ENCODE measurements around the gene FAM163B.

The FAM163B gene

DNA sequence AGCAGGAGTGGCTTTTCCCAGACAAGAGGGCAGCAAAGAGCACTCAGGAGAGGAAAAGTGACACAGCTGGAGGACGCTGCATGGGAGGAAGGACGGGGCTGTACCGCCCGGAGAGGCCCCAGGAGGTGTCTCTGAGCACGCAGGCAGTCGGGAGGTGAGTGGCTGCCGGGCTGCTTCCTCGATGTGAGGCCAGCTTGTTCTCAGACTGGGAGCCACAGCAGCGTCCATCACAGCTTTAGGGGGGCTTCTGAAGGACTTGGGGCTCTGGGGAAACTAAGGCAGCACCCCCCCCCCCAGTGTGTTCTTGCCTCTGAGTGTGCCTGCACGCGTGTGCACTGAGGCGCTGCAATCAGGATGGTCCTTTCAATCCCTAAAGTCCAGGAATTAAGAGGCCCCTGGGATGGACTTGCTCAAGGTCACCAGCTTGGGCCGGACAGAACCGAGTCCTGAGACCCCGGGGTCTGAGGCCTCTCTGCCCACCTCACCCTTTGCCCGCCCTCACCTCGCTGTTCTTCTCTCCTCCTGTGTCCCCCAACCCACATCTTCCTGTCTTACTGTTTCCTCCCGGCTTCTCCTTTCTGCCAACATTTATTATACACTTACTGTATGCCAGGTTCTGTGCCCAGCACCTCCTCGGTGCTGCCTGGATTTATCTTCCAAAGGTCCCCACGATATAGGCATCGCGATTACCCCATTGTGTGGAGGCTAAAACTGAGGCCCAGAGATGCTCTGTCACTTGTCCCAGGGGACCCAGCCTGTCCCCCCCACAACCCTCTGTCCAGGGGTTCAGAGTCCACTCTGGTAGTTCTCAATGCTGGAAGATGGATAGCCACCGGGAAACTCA, 32.9 kb downstream of the FAM163B start:
- no peak overlapping the region for H3K4me3 ChIP-seq (ENCODE audit: insufficient read depth, low read depth, low read length)
- peaks cover 21% of the 10 kb centered on the region for H3K4me1 ChIP-seq (ENCODE audit: control insufficient read depth, insufficient read depth, low read length)
- H3K36me3 ChIP-seq (ENCODE audit: control insufficient read depth, insufficient read depth, low read length) = no peaks in the 10 kb centered on the region
- no peaks in the 10 kb centered on the region for H3K9me3 ChIP-seq (ENCODE audit: control insufficient read depth, low read length)
- WGBS, 2 experiments = 78 to 81% methylated on average over 23 of the region's 23 CpGs
- no peaks in the 10 kb centered on the region for H3K27me3 ChIP-seq (ENCODE audit: control insufficient read depth, insufficient read depth, low read length, poor library complexity, severe bottlenecking)
- no peak overlapping the region for H3K27ac ChIP-seq (ENCODE audit: insufficient read depth, low read depth, low read length, poor library complexity, severe bottlenecking)

DNA sequence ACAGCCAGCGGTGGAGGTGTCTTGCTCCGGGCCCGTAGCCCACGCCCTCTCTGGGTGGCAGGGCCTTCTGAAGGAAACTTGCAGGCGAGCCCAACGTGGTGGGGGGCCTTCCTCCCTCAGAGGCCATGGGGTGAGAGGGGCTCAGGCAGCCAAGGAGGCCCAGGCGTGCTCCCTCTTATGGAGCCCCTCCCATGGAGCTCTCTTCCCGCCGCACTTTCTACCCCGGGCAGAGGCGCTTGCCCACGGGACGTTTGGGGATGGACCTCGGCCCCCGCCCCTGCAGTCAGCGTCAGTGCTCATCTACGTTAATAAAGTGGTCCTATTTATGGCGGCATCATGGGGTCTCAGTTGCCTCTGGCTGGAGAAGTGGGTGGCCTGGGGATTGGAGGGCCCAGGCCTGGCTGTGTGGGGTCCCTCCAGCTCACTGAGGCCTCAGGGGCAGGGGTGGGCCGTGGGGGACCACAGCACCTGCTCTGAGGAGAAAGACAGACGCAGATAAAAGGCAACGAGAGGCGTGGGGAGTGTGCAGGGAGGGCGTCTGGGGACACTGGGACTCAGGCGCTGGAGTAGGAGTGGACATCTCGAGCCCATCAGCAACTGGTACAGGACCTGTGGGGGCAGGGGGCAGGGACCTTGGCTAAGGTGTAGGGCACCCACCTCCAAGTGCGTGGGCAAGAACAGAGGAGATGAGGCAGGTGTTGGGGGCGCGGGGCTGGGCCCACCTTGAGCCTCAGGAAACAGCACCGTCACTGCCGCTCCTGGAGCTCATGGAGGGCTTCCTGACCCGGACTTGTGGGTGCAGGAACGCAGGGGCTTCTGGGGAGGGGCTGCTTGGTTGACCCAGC, 33.8 kb downstream of the FAM163B start:
- 88 to 89% methylated on average over 32 of the region's 32 CpGs for WGBS, 2 experiments
- H3K4me1 ChIP-seq (ENCODE audit: control insufficient read depth, insufficient read depth, low read length) = peaks cover 19% of the 10 kb centered on the region
- H3K27ac ChIP-seq (ENCODE audit: insufficient read depth, low read depth, low read length, poor library complexity, severe bottlenecking) = no peak overlapping the region
- H3K36me3 ChIP-seq (ENCODE audit: control insufficient read depth, insufficient read depth, low read length) = no peaks in the 10 kb centered on the region
- no peak overlapping the region for H3K4me3 ChIP-seq (ENCODE audit: insufficient read depth, low read depth, low read length)
- no peaks in the 10 kb centered on the region for H3K27me3 ChIP-seq (ENCODE audit: control insufficient read depth, insufficient read depth, low read length, poor library complexity, severe bottlenecking)
- H3K9me3 ChIP-seq (ENCODE audit: control insufficient read depth, low read length) = no peaks in the 10 kb centered on the region

DNA sequence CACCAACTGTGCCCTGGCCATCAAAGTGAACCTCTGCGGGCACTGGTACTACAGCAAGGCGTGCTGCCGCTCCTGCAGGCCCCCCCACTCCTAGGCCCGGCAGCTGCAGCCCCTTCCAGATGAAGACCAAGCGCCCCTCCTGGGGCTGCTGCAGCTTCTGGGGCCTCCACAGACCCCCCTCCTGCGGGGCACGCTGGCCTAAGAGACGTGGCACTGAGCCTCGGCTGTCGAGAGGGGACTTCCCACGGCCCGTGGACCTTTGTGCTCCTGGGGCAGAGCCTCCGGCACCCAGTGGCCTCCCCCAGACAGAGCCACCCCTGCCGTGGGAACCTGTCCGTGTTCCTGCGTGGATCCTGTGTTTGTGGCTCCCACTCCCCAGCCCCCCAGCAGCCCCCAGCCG, 34.4 kb downstream of the FAM163B start:
- H3K4me3 ChIP-seq (ENCODE audit: insufficient read depth, low read depth, low read length) = no peak overlapping the region
- H3K27ac ChIP-seq (ENCODE audit: insufficient read depth, low read depth, low read length, poor library complexity, severe bottlenecking) = no peak overlapping the region
- no peaks in the 10 kb centered on the region for H3K36me3 ChIP-seq (ENCODE audit: control insufficient read depth, insufficient read depth, low read length)
- H3K9me3 ChIP-seq (ENCODE audit: control insufficient read depth, low read length) = no peaks in the 10 kb centered on the region
- peaks cover 24% of the 10 kb centered on the region for H3K4me1 ChIP-seq (ENCODE audit: control insufficient read depth, insufficient read depth, low read length)
- 83 to 85% methylated on average over 17 of the region's 17 CpGs for WGBS, 2 experiments
- H3K27me3 ChIP-seq (ENCODE audit: control insufficient read depth, insufficient read depth, low read length, poor library complexity, severe bottlenecking) = no peaks in the 10 kb centered on the region

DNA sequence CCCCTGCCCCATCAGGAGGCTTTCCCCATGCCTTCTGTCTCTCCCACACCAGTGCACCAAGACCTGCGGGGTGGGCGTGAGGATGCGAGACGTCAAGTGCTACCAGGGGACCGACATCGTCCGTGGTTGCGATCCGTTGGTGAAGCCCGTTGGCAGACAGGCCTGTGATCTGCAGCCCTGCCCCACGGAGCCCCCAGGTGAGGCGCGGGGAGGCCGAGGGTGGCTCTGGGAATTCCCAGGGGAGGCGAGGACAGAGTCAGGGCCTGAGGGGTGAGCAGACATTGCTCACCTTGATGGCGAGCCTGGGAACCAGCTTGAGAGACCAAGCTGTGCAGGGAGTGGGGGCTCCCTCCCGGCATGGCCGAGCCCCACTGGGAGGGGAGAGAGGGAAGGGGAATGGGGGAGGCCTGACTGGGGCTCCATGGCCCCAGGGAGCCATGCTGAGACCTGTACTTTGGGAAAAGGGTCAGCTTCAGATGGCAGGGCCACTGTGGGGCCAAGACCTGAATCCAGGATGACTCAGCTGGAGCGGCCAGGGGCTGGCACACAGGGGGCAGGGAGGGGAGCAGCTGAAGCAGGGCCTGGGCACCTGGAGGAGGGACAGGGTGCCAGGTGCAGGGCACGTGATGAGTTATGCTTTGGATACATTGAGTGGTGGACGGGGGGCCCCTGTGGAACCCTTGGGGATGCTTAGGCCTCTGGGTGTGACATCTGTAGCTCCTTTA, 35.2 kb downstream of the FAM163B start:
- no peaks in the 10 kb centered on the region for H3K9me3 ChIP-seq (ENCODE audit: control insufficient read depth, low read length)
- H3K4me1 ChIP-seq (ENCODE audit: control insufficient read depth, insufficient read depth, low read length) = peaks cover 30% of the 10 kb centered on the region
- H3K4me3 ChIP-seq (ENCODE audit: insufficient read depth, low read depth, low read length) = no peak overlapping the region
- H3K27me3 ChIP-seq (ENCODE audit: control insufficient read depth, insufficient read depth, low read length, poor library complexity, severe bottlenecking) = no peaks in the 10 kb centered on the region
- H3K36me3 ChIP-seq (ENCODE audit: control insufficient read depth, insufficient read depth, low read length) = no peaks in the 10 kb centered on the region
- H3K27ac ChIP-seq (ENCODE audit: insufficient read depth, low read depth, low read length, poor library complexity, severe bottlenecking) = no peak overlapping the region
- 94% methylated on average over 21 of the region's 21 CpGs for whole genome bisulfite sequencing, 2 experiments

DNA sequence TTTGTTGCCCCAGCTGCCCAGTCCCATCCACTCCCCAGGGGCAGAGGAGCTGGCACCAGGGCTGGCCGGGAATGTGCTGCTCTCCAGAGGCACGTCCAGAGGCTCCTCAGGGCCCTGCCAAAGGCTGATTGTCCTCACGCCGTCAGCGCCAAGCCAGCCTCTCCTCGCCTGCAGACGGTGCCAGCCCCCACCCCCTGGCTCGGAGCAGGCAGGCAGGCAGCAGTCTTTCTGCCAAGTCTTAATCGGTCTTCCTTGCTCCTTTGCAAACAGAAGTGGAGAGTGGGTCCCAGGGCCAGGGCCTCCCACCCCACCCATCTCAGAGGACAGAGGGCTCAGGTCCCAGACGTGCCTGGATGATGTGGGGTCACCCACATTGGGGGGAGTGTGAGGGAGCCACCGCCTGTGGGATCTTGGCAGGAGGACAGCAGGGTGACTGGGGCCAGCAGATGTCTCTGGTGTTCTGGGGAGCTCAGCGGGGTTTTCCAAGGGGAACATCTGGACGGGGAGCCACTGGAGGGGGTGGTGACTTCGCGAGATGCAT, 36.3 kb downstream of the FAM163B start:
- 91 to 93% methylated on average over 15 of the region's 15 CpGs for WGBS, 2 experiments
- Histone ChIP-seq H3K27me3 (ENCODE audit: control insufficient read depth, insufficient read depth, low read length, poor library complexity, severe bottlenecking) (no peaks in the 10 kb centered on the region), H3K27ac (ENCODE audit: insufficient read depth, low read depth, low read length, poor library complexity, severe bottlenecking) (no peak overlapping the region), H3K36me3 (ENCODE audit: control insufficient read depth, insufficient read depth, low read length) (no peaks in the 10 kb centered on the region), H3K4me1 (ENCODE audit: control insufficient read depth, insufficient read depth, low read length) (peaks cover 26% of the 10 kb centered on the region), H3K4me3 (ENCODE audit: insufficient read depth, low read depth, low read length) (no peak overlapping the region), H3K9me3 (ENCODE audit: control insufficient read depth, low read length) (no peaks in the 10 kb centered on the region)

DNA sequence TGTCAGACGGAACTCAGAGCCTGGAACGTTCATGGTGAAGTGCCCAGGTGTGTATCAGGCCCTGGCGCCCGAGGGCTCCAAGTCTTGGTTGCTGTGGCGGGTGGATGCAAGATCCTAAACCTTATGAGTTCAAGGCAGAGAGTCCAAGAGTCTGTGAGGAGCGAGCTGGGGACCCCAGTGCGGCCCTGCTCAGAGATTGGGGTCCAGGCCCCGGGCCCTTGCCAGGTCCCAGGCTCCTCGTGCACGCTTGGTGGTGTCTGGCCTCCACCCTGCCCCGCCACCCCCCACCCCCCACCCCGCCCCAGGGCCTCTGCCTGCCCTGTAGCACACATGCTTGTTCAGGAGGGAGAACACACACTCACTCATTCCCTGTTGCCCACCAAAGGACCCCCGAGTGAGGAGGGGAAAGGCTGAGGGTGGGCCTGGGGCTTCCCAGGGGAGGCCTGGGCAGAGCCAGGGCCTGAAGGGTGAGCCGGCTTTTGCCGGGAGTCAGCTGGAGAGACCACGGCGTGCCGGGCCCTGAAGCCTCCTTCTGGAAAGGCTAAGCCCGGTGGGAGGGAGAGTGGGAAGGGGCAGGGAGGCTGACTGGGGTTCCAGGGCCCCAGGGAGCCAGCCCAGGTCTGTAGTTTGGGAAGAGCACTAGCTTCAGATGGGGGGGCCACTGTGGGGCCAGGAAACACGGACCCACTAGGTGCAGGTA, 37.1 kb downstream of the FAM163B start:
- no peaks in the 10 kb centered on the region for H3K36me3 ChIP-seq (ENCODE audit: control insufficient read depth, insufficient read depth, low read length)
- 89 to 90% methylated on average over 18 of the region's 20 CpGs for whole genome bisulfite sequencing, 2 experiments
- no peak overlapping the region for H3K4me3 ChIP-seq (ENCODE audit: insufficient read depth, low read depth, low read length)
- H3K27ac ChIP-seq (ENCODE audit: insufficient read depth, low read depth, low read length, poor library complexity, severe bottlenecking) = no peak overlapping the region
- peaks cover 21% of the 10 kb centered on the region for H3K4me1 ChIP-seq (ENCODE audit: control insufficient read depth, insufficient read depth, low read length)
- no peaks in the 10 kb centered on the region for H3K27me3 ChIP-seq (ENCODE audit: control insufficient read depth, insufficient read depth, low read length, poor library complexity, severe bottlenecking)
- no peaks in the 10 kb centered on the region for H3K9me3 ChIP-seq (ENCODE audit: control insufficient read depth, low read length)

DNA sequence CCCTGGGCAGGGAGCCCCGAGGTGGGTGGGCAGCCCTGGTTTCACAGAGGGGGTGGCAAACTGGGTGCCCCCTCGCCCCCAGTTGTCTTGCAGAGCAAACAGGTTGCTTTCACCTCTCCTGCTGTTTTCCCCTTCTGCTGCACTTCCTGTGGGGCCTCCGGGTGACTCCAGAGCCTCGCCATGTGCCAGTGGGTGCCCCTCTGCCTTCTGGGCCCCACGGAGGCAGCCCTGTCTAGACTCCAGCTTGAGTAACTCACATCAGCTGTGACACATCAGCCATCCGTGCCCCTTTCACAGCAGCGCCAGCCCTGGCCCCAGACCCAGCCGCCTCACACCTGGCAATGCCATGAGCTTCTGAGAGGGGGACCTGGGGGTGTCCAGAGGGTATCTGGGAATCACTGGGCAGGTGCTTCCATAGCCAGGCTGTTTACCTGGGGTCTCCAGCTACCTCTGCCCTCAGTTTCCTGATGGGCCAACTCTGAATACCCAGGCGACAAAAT, 37.7 kb downstream of the FAM163B start:
- Histone ChIP-seq H3K4me3 (ENCODE audit: insufficient read depth, low read depth, low read length) (no peak overlapping the region), H3K36me3 (ENCODE audit: control insufficient read depth, insufficient read depth, low read length) (no peaks in the 10 kb centered on the region), H3K9me3 (ENCODE audit: control insufficient read depth, low read length) (no peaks in the 10 kb centered on the region), H3K4me1 (ENCODE audit: control insufficient read depth, insufficient read depth, low read length) (peaks cover 21% of the 10 kb centered on the region), H3K27ac (ENCODE audit: insufficient read depth, low read depth, low read length, poor library complexity, severe bottlenecking) (no peak overlapping the region), H3K27me3 (ENCODE audit: control insufficient read depth, insufficient read depth, low read length, poor library complexity, severe bottlenecking) (no peaks in the 10 kb centered on the region)
- WGBS, 2 experiments = 94 to 96% methylated on average over 9 of the region's 9 CpGs

DNA sequence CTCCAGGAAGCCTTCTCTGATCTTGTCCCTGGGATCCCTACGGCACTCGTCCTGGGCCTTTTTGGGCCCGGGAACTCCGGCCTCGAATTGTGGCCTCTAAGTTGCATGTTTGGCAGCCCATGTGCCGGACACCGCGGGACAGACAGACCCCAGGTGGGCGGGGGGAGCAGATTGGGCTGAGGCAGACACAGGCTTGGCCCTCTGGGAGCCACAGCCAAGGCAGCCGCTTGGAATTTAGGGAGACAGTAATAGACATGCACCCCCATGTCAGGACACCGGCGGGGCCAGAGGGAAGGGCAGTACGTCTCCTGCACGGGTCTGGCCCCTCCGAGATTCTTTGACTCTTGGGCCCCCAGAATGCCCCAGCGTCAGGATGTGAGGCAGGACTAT, 38.5 kb downstream of the FAM163B start:
- no peaks in the 10 kb centered on the region for H3K36me3 ChIP-seq (ENCODE audit: control insufficient read depth, insufficient read depth, low read length)
- H3K4me1 ChIP-seq (ENCODE audit: control insufficient read depth, insufficient read depth, low read length) = peaks cover 19% of the 10 kb centered on the region
- no peaks in the 10 kb centered on the region for H3K27me3 ChIP-seq (ENCODE audit: control insufficient read depth, insufficient read depth, low read length, poor library complexity, severe bottlenecking)
- no peak overlapping the region for H3K4me3 ChIP-seq (ENCODE audit: insufficient read depth, low read depth, low read length)
- H3K27ac ChIP-seq (ENCODE audit: insufficient read depth, low read depth, low read length, poor library complexity, severe bottlenecking) = no peak overlapping the region
- H3K9me3 ChIP-seq (ENCODE audit: control insufficient read depth, low read length) = no peaks in the 10 kb centered on the region
- WGBS, 2 experiments = 82 to 85% methylated on average over 16 of the region's 16 CpGs

DNA sequence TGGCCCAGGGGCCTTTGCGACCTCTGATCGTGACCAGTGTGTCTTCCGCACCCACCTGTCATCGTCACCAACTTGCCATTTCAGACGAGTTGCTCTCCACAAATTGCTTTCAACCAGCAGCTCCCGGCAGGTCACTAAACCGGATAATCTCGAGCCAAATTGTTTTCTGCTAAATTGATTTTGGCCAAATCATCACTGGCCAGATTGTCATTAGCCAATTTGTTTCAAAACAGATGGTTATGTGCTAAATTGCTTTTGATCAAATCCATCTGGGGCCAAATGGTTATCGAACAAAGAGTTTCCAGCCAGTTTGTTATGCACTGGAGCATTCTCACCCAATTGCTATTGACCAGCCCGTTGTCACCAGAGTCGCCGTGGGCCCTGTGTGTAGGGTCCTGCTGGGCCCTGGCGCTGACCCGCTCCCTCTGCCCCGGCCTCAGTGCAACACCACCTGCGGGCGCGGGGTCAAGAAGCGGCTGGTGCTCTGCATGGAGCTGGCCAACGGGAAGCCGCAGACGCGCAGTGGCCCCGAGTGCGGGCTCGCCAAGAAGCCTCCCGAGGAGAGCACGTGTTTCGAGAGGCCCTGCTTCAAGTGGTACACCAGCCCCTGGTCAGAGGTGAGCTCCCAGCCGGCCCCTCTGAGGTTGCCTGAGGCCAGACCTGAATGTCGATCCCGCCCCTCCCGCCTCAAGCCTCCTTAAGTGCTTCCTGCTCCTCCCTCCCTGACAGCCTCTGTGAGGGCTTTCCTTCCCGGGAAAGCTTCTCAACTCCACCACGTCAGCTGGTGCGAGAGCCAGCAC, 39.1 kb downstream of the FAM163B start:
- Histone ChIP-seq H3K36me3 (ENCODE audit: control insufficient read depth, insufficient read depth, low read length) (no peaks in the 10 kb centered on the region), H3K9me3 (ENCODE audit: control insufficient read depth, low read length) (no peaks in the 10 kb centered on the region)
- WGBS, 2 experiments = 76 to 79% methylated on average over 36 of the region's 36 CpGs

More for the DNA sequence above, 39.1 kb downstream of the FAM163B start:
- H3K4me3 ChIP-seq (ENCODE audit: insufficient read depth, low read depth, low read length) = no peak overlapping the region
- no peak overlapping the region for H3K27ac ChIP-seq (ENCODE audit: insufficient read depth, low read depth, low read length, poor library complexity, severe bottlenecking)
- no peaks in the 10 kb centered on the region for H3K27me3 ChIP-seq (ENCODE audit: control insufficient read depth, insufficient read depth, low read length, poor library complexity, severe bottlenecking)
- peaks cover 18% of the 10 kb centered on the region for H3K4me1 ChIP-seq (ENCODE audit: control insufficient read depth, insufficient read depth, low read length)
